Mammary epithelial cell (primary cell): ENCODE results near the gene STX19.

Source experiments
- CTCF ChIP-seq, 2 donors: IDR thresholded peaks in 1 of 2; conservative IDR thresholded peaks in 1 of 2; 2 replicates each; pipeline ENCODE4 v1.5.1; 2011 to 2012; ENCODE audit warnings: inconsistent platforms in 2 of 2, low read length in 2 of 2, mild to moderate bottlenecking in 2 of 2, control low read depth in 1 of 2, low read depth in 1 of 2; ENCODE audit not compliant: insufficient read depth in 1 of 2; ENCODE audit errors: extremely low read depth in 1 of 2
- EZH2 ChIP-seq: IDR thresholded peaks from 2 replicates; pipeline ENCODE4 v1.6.1; 2012; ENCODE audit warnings: low read length, inconsistent platforms, borderline replicate concordance

DNA sequence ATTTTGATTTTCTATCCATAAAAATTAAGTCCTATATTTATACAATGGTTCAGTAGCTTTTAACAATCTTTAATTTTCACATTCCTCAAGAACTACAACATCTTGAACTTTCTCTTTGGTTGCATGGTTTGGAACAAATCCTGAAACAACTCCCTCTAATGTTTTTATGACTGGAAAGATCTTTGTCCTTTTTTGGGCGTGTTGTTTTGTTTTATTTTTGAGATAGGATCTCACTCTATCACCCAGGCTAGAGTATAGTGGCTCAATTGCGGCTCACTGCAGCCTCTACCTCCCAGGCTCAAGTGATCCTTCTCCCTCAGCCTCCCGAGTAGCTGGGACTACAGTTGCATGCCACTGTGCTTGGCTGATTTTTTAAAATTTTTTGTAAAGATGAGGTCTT is 4.0 kb downstream of the STX19 start:
- TF ChIP-seq CTCF (conservative IDR thresholded peaks at IDR 0.05 in 1 of 2, IDR thresholded peaks at IDR 0.05 in 1 of 2; ENCODE audit: extremely low read depth in 1 of 2, insufficient read depth in 1 of 2, low read depth in 1 of 2, low read length in 2 of 2) (no peak), EZH2 (no peak)
